Germinal center (tissue), 1 donor: Measurements from ENCODE around the gene DAP3.
A peak's percentile ranks its signal among the peaks of the same experiment; 100 is the strongest.
"Not testable (repeated sequence)": the region's sequence is repeated elsewhere in the genome, so short reads cannot be mapped to it uniquely, and the experiment has no call there.

Experiments used
- DNase-seq: peaks from one replicate; pipeline ENCODE4 v3.0.0; 2012; ENCODE audit warnings: mixed read lengths, low spot score

Gene DAP3

GRCh38 chr1:155718524-155719115 is 29.7 kb downstream of the DAP3 start:
- not testable (repeated sequence) for DNase-seq

GRCh38 chr1:155719703-155720102 is 30.8 kb downstream of the DAP3 start:
- DNase-seq: no peak

GRCh38 chr1:155725142-155725541 is 36.3 kb downstream of the DAP3 start:
- no peak for DNase-seq

- peak; percentile 41 for DNase-seq
These were observed 40.4 kb downstream of the DAP3 start for GRCh38 chr1:155729031-155729898.

- no peak for DNase-seq
These were observed 52.1 kb downstream of the DAP3 start for GRCh38 chr1:155740995-155741394.

- no peak for DNase-seq
These were observed 53.0 kb downstream of the DAP3 start for GRCh38 chr1:155741908-155742307.

GRCh38 chr1:155744711-155745283 is 55.9 kb downstream of the DAP3 start:
- DNase-seq: no peak

- peak; percentile 69 for DNase-seq
These were observed 56.7 kb downstream of the DAP3 start for GRCh38 chr1:155745284-155746228.

- DNase-seq: not testable (repeated sequence)
These were observed 58.7 kb downstream of the DAP3 start for GRCh38 chr1:155747586-155747985.

GRCh38 chr1:155748141-155748540 is 59.2 kb downstream of the DAP3 start:
- not testable (repeated sequence) for DNase-seq

- not testable (repeated sequence) for DNase-seq
These were observed 70.1 kb downstream of the DAP3 start for GRCh38 chr1:155759017-155759416.

GRCh38 chr1:155759966-155760630 is 71.2 kb downstream of the DAP3 start:
- DNase-seq: no peak

- no peak for DNase-seq
These were observed 72.0 kb downstream of the DAP3 start for GRCh38 chr1:155760751-155761475.

GRCh38 chr1:155761736-155762405 is 73.0 kb downstream of the DAP3 start:
- DNase-seq: no peak

- not testable (repeated sequence) for DNase-seq
These were observed 74.4 kb downstream of the DAP3 start for GRCh38 chr1:155763090-155763815.

GRCh38 chr1:155763989-155764388 is 75.1 kb downstream of the DAP3 start:
- DNase-seq: not testable (repeated sequence)

GRCh38 chr1:155767399-155767989 is 78.6 kb downstream of the DAP3 start:
- not testable (repeated sequence) for DNase-seq

- no peak for DNase-seq
These were observed 80.4 kb downstream of the DAP3 start for GRCh38 chr1:155769257-155769656.

- no peak for DNase-seq
These were observed 84.3 kb downstream of the DAP3 start for GRCh38 chr1:155773221-155773620.
